Stimulated activated CD8-positive, alpha-beta memory T cell treated with anti-CD3 and anti-CD28 coated beads, Interleukin-12 subunit alpha, Interleukin-12 subunit beta, amount 100 ng/mL, for 24 hours (primary cell): ENCODE data around the gene CCDC73.

Experiments used
- DNase-seq: peaks from one replicate; pipeline ENCODE4 v3.0.0-alpha.2; 2020; ENCODE audit errors: extremely low read depth

Gene CCDC73

DNA sequence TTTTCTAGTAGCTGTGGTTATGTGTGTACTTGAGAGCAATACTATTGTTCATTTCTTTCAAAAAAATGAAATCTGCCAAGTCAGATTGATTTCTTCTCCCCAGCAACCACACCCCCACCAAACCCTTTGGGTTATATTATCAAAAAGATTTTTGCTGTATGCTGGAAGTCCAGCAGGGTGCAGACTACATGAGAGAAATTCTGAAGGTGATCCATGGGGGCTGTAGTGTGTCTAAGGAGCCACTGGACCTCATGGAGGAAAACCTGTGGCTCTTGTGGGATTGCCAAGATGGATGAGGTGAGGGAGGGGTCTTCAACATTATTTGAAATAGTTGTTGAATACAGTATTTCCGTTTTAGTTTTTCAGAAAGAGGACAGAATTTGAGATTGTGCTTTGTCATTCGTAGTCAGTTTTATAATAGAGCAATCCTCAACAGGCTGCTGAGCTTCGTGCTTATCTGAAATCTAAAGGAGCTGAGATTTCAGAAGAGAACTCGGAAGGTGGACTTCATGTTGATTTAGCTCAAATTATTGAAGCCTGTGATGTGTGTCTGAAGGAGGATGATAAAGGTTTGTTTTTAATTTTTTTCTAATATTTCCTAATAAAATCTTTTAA, 207.8 kb downstream of the CCDC73 start:
- DNase-seq = no peak

DNA sequence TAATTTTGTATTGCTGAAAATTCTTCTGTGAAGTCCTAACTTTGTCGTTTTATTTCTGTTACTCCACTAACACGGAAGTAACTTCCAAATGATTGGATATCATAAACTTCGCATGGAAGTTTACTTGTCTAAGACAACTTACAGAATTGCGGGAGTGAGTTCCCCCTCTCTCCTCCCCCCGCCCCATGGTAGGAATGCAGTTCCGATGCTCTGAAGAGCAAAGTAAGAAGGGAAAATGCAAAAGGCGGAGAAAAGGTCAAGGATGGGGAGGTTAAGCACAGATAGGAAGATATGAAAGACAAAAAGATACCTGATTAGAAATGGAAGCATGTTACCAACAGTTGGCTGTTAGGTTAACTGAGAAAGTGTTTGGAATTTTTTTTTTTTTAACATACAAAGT, 209.5 kb downstream of the CCDC73 start:
- no peak for DNase-seq

DNA sequence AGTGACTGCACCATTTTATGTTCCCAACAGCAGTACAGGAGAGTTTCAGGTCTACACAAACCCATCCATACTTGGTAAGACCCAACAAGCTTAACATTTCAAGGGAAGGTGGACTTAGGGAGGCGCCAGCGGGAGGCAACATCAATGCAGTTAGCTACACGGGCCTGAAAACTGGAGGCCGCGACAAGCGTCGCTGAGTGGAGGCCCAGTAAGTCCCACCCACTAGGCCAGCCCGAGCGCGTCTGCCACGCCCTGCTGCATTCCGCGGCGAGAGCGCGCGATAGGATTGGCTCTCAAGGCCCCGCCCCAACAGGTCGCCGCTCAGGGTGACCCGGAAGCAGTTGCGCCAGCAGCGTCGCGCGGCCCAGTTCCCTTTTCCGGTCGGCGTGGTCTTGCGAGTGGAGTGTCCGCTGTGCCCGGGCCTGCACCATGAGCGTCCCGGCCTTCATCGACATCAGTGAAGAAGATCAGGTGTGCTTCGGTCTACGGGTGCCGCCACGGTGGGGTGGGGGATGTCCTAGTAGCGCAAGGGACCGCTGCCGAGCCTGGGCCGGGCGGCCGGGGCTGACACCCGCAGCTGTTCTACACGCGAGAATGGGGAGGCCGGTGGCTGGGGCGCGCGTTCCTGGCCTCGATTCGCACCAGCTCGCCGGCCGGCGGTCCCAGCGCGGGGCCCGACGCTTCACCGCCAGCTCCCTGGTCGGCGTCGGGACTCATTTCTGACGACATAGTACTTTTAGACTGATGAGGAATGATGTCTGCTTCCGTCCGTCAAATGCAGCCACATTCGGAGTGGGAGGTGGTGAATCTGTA, 210.8 kb downstream of the CCDC73 start, which contains the start of gene EIF3M:
TSS of gene EIF3M (plus strand) at position 373 of the 813 bp plus-strand sequence. CDS start at position 430, 57 bp downstream.
- DNase-seq = peak; percentile 85

DNA sequence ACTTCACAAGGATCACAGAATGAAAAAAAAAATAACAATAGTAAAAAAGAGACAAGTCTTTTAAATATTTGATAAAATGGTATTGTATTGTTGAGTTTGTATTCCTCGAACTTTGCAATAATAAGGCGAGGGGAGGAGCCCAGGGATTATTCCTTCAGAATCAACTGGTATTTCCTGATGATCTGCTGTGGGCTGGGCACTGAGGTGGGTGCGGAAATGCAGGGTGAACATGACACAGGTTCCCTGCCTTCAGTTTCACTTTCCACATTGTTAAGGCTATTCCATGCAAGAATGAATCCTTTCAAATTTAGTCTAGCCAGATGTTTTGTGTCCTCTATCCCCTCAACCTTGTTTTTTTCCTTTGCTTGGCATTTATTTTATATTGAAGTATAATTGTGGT, 212.9 kb downstream of the CCDC73 start:
- no peak for DNase-seq

DNA sequence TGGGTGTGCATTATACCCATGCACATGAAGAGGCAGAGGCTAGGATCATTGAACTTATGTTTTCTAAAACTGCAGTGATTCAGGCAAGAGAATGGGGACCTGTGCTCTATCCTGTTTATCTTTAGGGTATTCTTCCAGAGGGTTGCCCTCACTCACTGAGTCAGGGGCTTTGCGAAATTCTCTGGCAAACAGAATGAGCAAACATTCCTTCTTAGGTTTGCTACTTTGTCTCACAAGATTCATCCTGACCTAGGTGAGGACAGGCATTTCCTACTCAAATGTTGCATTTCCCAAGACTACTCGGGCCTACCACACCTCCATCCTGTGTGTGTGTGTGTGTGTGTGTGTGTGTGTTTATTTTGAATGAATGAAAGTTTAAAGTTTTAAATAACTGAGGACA, 213.5 kb downstream of the CCDC73 start:
- no peak for DNase-seq

DNA sequence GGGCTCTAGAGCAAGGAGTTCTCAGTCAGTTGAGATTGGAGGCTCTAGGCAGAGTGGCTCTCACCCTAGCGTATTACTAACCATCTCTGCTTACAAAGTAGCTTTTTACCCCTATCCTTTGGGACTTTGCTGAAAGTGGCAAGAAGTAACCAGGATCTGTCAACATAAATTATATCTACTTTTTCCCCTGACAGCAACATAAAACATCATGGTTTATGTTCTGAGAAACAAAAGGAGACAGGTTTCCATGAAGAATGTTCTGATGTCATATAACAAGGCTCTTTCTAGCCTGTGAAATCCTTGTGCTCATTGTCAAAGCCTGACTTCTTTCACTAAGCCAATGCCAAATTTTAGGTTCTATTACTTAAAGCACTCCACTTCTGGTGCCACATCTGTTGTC, 218.0 kb downstream of the CCDC73 start:
- no peak for DNase-seq

DNA sequence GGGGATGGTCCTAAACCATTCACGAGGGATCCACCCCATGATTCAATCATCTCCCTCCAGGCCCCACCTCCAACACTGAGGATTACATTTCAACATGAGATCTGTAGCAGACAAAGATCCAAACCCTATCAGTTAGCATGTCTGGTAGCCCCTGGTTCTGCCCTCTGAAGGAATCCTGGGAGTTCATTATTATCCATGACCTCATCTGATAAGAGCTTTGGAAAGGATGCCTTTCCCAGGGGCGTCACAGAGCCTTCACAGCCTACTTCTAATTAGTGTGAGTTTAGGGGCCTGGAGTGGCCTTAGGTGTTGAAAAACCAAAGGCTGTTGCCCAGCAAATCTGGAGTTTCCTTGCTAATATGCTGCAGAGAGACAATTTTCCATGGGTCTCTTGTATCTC, 219.4 kb downstream of the CCDC73 start:
- no peak for DNase-seq

DNA sequence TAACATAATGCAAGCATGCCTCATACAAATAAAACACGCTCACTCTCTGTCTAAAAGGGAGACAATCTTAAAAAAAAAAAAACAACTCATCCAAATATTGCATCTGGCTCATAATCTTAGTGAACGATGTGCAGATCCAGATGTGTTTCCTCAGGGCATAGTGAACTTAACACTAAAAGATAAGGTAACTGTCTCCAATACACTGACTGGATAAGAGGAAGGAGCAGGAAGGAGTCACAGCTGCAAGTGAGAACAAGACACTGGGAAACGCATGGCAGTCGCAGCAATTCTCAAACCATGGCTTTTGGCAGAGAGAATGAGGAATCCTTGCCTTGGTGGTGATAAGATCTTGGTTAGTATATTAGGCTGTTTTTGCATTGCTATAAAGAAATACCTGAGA, 220.0 kb downstream of the CCDC73 start:
- DNase-seq = no peak

DNA sequence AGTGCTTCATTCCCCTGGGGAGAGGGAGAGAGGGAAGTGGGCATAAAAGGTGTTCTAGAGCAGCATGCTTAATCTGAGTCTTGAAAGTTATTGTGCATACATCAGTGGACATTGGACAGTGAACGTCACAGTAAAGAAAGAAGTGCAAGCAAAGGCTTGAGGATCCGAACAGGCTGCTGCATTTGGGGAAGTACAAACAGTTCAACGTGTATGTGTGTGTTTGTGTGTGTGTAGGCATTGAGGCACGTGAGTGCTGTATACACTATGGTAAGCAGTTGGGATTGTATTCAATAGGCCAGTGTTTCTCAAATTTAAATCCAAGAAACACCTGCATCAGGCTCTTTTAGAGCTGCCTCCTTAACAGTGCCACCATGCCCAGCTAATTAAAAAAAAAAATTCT, 221.2 kb downstream of the CCDC73 start:
- DNase-seq = no peak

DNA sequence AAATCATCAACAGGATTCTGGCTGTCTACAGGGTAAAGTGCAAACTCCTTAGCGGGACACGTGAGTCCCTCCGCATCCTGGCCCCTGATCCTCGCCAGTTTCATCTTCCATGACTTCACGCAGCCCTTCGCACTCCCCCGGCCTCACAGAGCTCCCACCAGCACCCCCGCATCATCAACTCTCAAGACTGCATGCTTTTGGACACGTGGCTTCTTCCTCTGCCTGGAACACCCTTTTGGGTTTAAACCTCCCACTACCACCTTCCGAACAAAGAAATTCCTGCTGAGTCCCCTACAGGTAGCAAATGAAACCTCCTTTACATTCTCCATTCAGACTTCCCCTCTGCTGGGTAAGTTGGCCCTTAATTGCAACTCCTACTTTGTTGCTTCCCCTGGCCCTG, 223.4 kb downstream of the CCDC73 start:
- no peak for DNase-seq

DNA sequence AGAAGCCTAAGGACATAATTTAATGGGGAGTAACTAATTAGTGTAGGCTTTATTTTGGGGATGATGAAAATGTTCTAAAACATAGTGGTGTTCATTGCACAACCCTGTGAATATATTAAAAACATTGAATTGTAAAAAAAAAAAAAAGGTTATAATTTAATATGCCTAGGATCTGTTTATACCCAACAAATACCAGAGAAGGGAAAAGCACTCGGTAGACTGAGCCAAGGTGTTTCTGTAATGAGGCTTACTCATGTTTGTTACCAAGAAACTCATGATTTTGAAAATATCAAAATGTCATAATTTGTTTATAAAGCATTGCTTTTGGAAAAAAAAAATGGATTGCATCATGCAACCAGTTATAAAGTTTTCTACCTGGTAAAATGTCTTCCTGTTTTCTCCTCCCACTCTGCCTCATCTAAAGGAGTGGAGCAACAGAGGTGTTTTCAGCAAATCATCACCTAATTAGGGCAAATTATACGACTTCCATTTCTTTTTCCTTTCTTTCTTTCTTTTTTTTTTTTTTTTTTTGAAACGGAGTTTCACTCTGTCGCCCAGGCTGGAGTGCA, 225.1 kb downstream of the CCDC73 start:
- DNase-seq = no peak

DNA sequence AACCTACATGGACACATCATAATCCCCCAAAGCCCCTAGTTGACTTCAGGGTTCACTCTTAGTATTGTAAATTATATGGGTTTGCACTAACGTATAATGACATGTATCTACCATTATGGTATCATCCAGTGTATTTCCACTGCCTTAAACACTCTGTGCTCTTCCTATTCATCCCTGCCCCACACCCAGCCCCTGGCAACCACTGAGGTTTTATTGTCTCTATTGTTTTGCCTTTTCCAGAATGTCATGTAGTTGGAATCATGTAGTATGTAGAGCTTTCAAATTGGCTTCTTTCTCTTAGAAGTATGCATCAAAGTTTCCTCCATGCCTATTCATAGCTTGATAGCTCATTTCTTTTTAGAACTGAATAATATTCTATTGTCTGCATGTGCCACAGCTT, 227.3 kb downstream of the CCDC73 start:
- DNase-seq = no peak

DNA sequence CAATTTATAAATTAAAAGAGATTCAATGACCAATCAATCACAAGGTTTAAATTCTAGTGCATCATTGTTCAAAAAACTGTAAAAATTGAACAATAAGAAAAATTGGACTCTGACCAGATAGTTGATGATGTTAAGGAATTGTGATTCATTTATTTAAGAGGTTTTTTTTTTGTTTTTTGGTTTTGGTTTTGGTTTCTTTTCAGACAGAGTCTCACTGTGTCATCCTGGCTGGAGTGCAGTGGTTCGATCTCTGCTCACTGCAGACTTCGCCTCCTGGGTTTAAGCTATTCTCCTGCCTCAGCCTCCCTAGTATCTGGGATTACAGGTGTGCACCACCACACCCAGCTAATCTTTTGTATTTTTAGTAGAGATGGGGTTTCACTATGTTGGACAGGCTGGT, 227.9 kb downstream of the CCDC73 start:
- no peak for DNase-seq

DNA sequence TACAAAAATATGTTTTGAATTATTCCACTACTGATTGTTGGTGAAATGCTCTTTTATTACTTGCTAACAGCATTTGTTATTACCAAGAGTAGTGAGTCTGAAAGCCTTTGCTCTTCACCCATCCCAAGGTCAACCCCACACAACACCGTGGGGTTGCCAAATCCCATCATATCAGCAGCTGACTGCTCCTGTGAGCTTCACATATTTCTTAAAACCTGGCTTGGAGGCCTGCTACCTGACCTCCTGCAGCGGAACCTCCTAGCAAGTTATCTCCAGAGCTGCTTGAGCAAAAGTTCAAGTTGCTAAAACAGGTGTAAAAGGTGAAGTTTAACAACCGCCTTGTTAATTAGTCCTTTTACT, 230.9 kb downstream of the CCDC73 start:
- DNase-seq = no peak

DNA sequence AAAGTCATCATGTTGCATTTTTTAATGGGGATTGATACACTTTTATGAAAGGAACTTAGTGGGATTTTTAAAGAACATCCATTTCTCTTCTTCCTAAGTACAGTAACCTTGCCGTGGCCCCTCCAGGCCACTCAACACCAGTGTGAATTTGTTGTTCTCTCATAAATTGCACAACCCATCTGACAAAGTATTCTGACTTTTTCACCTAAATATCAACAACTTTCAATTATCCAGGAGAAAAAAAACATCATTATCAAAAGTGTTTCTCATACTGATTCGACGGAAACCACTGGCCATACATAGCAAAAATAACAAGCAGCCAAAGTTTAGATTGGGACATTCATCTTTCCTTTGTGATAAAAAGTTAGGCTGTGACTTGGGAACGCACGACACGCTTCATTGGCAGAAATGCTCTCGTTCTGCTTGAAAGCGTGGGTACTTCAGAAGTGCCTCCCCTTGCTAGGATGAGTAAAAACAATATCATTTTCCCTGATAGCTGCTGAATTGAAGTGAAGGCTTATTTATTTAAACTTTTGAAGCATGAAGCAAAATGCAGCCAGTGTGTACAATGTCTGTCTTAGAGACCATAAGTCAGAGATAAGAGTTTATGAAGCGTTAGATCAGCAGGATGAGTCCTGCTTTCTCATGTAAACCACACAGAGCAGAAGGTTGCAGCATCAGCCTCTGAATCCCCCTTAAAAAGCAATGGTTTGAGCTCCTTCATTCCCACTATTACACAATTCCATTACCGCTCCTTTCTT, 231.4 kb downstream of the CCDC73 start:
- no peak for DNase-seq

DNA sequence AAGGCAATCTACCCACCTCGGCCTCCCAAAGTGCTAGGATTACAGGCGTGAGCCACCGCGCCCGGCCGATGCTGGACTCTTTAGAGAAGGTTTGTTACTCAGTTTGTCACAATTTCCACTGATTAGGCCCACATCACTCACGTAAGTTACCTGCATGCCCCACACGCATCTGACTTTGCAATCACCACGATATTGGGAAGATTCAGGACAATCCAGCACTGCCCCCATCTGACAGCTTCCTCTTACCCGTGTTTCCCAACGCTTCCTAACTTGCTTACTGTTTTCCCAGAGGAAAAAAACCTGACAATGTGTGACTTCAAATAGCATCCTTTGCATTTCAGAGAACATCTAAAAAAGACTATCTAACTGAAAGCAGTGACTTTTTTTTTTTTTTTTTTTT, 232.6 kb downstream of the CCDC73 start:
- no peak for DNase-seq

DNA sequence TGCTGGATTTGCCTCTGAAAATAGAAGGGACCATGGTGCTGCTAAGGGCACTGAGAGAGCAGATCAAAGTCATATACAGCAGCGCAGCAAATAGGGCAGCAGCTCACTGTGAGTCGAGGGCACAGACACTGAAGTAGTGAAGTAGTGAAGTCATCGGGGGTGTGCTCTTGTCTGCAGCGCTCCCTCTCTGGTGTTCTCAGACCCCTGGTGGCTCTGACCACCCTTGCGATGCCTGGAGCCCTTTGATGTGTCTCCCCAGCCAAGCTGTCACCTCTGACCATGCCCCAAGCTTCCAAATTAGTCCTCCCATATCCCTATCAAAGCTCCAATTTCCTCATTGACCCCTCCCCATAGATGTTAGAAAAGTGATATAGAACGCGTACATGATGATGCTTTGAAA, 238.6 kb downstream of the CCDC73 start:
- no peak for DNase-seq

DNA sequence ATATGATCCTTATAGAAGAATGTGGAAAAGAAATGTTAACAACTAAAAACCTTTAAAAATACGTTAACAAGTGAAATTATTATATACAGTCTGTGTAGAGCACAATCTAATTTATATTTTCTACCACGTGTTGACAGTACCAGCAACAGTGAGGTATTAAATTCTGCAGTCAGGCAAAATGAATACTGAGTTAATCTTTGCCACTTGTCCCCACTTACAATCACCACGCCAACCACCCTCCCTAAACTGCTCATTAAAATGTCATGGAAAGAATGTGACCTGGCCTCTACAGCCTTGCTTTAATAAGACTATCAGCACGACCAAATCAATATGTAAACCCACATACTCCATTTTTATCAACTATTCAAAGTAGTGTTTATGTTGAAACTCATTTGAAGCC, 239.4 kb downstream of the CCDC73 start:
- no peak for DNase-seq
